NT2/D1 (cell line): Measurements from ENCODE around the gene NDUFAF4.

Experiments
- SUZ12 ChIP-seq: IDR thresholded peaks from 2 replicates; pipeline ENCODE4 v1.6.1; 2011; ENCODE audit not compliant: insufficient read length, insufficient read depth; ENCODE audit errors: extremely low read depth
- YY1 ChIP-seq: IDR thresholded peaks from 2 replicates; pipeline ENCODE4 v1.6.1; 2011; ENCODE audit not compliant: insufficient read length, insufficient read depth
- ZNF274 ChIP-seq: IDR thresholded peaks from 2 replicates; pipeline ENCODE4 v1.6.1; 2011; ENCODE audit warnings: mild to moderate bottlenecking, low read depth, low read length

GRCh38 chr6:96849615-96850014 lies 48.1 kb downstream of the NDUFAF4 start:
- TF ChIP-seq YY1 (no peak), ZNF274 (no peak), SUZ12 (no peak)
